GM21576 (cell line): ENCODE results near the gene KIAA0930.
"Not testable (repeated sequence)": the region's sequence is repeated elsewhere in the genome, so short reads cannot be mapped to it uniquely, and the experiment has no call there.

Experiments used
- ATAC-seq: cut with Tn5 transposase; IDR thresholded peaks from one replicate; pipeline ENCODE4 v1.9.1; 2021; ENCODE audit warnings: mild to moderate bottlenecking, moderate library complexity; ENCODE audit not compliant: unreplicated experiment

The KIAA0930 gene

DNA sequence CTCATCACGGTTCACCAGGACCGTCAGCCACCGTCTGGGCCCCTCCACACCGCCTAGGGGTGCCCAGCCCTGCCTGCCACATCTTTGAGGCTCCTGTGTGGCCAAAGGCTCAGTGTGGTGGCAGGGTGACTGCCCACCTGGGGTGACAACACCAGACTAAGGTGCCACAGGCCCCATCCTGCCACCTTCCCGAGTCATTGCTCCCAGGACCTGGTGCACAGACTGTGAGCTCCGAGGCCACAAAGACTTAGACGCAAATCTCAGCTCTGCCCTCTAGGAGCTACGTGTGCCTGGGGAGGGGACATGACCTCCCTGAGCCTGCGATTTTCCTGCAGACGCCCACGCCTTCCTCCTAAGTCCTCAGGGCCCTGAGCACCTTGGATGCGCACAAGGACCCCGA, 36.5 kb downstream of the KIAA0930 start:
- no peak for ATAC-seq

DNA sequence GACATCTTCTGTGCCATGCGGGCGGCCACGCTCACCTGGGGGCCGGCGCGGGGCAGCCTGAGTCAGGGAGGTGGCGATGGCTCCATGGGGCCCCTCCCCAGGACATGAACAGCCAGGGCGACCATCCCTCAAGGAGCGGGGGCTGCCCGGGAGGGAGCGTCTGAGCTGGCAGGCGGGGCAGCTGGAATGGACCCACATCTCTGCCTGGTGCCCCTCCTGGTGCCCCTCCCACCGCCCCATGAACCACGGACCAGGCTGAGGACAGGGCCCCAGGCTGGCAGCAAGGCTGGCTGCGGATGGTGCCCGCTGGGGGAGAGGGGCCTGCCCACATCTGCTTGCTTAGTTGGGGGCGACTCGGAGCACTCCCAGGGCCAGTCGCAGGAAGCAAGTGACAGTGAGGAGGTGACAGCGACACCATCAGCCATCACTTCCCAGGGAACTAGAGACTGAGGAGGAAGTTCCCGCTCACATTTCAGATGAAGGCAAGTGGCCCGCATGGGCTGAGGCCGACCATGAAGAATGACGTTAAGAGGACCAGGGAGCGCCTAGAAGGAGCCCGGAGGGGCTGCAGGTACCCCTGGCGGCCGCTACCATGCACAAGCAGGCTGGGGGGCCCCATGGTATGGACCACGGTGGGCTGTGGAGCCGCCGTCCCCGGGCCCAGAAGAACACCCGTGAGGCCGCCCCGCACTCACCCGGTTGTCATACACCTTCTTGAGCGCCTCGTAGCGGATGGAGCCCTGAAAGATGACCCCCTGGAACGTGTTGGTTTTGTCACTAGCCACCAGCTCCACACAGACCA, 37.3 kb downstream of the KIAA0930 start:
- no peak for ATAC-seq

DNA sequence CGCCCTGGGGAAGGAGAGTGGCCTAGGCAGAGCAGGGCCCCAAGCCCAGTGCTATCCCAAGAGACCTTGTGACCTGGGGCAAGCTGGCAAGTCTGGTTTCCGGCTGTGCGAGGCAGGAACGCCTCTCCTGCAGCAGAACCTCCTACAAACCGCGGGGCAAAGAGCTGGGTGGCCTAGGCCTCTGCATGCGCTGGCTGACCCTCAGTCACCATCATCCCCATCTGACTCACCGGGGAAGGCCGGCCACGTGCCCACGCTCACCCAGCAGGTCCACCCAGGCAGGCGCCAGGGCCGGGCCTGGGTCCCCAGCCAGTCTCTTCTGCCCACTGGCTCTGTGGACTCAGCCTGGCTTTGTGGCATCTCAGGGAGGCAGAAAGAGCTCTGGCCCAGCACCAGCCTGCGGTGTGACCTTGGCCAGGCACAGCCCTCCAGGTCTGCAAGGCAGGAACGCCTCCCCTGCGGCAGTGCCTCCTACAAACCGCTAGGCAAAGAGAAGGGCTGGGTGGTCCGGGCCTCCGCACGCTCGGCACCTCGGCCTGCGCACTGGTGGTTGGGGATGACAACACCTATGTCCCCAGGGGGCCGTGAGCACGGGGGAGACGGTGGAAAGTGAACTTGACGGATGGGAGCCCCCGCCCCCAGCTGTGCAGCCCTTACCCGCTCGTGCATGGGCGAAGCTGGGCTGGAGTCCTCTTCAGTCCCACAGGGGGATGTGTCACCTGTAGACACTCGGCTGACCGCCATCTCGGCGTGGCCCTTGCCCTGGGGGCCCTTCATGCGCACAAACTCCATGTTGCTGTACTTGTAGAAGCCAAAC, 38.2 kb downstream of the KIAA0930 start:
- no peak for ATAC-seq

DNA sequence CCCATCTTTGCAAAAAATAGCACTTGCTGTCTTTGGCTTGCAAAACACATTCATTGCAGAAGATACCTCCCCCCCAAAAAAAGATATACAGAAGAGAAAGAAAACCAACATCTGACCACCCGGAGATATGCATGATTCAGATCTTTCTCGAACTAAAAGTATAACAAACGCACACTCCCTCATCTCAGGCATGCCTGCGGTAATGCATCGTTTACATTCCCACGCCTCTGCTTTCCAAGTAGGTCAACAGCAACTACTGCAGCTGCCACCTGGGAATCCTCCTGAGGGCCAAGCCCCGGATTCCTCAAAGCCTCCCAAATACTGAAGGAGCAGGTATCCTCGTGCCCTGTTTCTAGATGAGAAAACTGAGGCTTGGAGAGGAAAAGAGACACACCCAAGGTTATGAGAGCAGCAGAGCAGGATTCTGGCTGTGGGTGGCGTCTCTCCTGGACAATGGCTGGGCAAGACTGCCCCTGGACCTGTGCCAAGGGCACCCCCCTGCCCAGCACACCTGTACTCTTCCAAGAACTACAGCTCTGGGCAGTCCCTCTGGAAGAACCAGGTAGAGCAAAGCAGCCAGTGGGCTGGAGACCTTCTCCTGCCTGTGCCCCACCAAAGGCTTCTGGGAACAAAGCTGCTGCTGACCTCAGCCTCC, 38.9 kb downstream of the KIAA0930 start:
- ATAC-seq = no peak

DNA sequence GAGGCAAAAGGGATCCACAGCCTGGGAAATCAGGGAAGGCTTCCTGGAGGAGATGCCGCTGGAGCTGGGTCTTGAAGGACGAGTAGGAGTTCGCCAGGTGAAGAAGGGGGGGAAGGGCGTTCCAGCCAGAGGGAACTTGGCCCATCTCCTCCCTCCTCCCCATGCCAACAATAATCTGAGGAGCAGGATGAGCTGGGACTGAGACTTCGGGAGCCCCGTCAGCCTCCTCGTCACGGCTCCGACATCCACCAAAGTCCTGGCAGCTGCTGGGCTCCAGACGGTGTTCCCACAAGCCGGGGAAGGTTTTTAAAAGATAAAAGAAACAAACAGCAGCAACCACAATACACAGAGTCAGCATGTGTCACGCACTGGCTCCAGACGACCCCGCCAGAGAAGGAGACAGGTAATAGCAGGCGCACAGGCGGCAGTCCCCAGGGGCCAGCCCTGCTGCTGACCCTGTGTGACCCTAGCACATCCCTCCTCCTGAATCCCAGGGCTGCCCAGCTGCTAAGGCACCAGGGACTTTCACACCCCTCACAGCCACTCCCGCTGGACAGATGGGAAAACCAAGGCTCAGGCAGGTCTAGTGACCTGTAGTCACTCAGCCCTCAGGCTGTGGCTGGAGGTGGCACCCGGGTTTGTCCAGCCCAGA, 39.7 kb downstream of the KIAA0930 start:
- ATAC-seq = no peak

DNA sequence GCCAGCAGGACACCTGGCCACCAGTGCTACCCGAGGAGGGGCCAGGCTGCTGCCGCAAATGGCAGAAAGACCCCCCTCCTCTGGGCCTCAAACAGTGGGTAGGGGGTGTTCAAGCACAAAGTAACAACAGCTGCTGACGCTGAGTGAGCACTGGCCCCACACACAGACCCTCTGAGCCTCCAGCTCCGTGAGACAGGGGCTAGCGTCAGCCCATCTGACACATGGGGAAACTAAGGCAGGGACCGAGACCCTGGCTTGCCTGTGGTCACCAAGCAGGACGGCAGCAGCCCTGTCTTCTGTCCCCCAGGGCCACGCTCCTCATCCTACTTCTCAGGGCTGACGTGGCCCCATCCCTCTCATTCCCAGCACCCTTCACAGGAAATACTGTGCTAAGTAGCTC, 40.5 kb downstream of the KIAA0930 start:
- ATAC-seq = no peak

DNA sequence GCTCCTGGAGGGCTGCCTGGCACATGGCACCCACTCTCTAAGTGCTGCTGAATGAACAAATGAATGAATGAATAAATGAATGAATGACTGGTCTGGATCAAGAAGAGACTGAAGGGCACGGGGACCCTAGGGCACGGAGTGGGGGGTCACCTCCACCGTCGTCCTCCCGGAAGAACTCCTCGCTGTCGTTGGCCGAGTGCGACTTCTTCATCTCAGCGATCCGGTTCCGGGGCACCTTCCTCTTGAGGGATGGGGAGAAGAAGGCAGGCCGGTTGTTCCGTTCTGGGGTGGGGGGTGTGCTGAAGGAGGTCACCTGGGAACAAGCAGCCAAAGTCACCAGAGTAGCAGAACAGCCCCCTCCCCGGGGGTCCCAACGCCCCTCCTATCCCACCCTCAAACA, 41.0 kb downstream of the KIAA0930 start:
- ATAC-seq = no peak

DNA sequence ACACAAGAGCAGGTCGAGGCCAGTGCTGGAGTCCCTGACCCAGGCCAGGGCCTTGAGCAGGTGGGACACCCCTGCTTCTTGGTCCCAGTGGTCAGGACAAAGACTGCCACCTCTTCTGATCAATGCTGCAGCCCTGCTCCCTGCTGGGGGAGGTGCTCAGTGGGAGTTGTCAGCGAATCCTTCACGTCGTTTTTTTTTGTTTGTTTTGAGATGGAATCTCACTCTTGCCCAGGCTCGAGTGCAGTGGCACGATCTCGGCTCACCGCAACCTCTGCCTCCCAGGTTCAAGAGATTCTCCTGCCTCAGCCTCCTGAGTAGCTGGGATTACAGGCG, 42.3 kb downstream of the KIAA0930 start:
- ATAC-seq = no peak

DNA sequence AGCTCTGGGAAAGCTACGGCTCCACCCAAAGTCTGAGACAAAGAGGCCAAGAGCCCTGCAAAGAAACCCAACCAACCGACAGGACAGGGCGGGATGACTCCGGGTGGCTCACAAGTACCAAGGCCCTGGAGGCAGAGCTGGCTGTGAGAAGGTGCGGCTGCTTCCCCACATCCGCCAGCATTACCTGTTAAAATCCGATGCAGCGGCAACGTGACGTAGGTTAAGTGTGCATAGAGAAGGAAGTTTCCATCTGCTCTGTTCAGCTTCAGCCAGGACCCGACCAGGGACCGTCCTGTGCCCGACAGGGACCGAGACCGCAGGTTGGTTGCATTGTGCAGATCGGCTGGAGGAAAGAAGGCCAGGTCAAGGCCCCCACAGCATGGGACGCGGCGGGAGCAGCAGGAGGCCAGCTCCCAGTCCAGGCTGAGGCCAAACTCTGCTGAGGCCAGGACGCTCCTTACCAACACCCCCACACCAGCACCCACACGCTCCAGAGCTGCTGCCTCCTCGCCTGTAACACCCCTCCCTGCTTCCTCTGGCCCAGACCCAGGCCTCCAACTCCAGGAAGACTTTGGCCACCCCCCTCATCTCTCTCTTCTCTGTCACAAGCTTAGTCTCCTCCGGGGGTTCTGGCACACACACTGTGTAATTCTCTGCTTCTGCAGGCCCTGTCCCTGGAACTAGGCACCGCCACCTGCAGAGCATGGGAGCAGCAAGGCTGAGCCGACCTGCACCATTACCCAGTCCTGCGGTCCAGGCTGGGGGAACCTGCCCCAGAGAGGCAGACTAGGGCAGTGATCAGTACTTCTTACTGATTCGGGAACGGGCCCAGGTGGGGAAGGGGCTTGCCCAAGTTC, 42.9 kb downstream of the KIAA0930 start:
- no peak for ATAC-seq

DNA sequence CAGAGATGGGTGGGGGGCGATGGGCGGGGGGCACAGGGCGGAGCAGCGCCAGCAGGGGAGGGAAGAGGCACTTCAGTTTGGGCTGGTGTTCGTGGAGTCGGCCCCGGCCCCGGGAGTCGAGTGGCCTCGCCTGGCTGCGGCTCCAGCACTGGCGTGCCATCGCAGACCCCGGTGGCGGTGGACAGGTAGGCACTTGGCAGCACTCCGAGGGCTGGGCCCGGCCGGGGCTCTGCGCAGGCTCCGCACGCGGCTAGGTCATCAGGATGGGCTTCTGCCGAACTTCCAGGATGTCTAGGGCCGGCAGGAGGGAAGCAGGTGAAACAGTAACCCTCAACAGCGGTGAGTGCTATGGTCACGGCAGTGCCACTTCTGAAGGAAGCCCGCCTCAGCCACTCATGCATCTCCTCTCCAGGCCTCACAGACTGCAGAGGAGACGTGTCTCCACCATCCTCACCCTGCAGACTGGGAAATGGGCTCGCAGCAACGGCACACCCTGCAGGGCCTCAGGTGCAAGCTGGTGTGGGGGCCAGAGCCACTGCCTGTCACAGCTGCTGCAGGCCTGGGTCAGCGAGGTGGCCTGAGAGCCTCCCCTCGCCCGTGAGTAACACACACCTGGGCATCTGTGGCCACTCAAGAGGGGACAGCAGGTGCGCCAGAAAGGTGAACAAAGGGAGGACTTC, 43.6 kb downstream of the KIAA0930 start:
- ATAC-seq = no peak

DNA sequence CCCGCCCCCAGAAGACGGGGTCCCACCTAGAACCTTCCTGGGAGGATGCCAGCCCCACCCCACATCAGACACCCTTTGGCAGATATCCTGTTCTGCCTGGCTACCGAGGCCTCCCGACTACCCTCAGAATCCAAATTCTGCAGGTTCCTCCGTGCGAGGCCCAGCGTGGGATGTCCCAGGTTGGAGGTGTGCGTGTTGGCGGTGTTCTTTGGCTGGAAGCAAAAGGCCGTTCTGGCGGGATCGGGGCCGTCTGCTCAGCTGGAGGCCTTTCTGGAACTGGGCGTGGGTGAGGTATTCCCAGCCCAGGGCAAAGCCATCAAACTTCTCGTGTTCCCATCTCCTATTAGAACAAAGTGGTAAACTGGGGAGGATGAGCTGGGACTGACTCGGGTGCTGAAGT, 44.4 kb downstream of the KIAA0930 start:
- no peak for ATAC-seq

DNA sequence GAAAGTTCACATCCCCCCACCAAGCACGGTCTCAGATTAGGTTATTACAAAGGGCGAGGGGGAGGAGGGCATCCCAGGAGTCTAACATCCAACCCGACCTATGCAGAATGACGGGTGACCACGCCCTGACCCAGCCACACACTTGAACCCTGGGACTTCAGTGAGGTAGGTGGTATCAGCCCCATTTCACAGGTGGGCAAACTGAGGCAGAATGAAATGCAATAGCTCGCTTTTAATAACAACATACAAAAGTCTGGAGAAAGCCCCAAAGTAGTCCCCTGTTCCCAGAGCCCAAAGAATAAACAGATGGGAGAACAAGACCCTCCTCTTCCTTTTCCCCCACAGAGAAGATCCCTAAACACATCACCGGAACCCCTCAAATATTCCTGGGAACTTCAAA, 45.1 kb downstream of the KIAA0930 start:
- no peak for ATAC-seq

DNA sequence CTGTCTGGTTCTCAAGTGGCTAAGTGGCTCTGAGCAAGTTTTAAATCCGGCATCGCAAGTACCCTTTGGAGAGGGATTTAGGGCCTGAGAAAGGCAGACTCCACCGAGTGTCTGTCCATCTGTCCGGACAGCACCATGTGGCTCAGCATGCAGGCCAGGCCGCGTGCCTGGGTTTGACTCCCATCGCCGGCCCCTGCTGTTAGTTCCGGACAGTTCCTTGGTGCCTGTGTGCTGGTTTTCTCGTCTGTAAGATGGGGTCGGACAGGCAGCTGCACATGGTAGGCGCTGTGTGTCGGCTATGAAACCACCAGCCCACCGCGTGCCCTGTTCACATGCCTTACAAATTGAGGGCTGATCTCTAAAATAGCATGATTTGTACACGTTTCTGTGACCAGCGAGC, 46.0 kb downstream of the KIAA0930 start:
- no peak for ATAC-seq

DNA sequence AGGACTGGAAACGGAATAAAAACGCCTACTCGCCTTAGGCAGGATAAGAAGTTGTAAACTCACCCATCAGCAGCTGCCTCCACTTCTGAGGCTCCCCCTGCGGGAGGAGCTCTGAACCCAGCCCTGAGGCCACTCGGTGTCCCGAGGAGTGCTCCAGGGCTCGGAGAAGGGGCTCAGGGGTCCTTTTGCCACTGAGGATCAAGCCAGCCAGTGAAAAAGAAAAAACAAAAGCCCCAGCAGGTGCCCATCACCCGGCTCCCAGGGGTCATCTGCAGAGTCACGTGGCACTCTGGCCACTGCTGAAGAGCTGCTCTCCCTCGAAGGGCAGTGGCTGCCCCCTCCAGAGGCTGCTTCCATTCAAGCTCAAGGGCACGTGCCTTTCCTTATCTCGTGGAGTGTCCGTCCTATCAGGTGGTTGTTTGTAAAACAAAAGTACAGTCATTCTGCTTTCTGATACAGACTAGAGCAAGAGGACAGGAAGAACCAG, 48.0 kb downstream of the KIAA0930 start:
- ATAC-seq = no peak

DNA sequence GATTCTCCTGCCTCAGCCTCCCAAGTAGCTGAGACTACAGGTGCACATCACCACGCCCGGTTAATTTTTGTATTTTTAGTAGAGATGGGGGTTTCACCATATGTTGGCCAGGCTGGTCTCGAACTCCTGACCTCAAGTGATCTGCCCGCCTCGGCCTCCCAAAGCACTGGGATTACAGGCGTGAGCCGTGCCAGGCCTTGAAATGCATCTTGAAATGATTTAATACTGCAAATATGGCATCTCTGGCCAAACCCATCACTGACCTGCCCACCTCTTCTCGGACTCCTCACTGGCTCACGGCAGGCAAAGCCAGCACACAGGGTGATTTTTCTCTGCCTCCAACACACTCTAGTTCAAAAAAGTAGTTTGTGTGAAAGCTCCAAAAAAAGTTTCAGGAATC, 48.9 kb downstream of the KIAA0930 start:
- not testable (repeated sequence) for ATAC-seq

DNA sequence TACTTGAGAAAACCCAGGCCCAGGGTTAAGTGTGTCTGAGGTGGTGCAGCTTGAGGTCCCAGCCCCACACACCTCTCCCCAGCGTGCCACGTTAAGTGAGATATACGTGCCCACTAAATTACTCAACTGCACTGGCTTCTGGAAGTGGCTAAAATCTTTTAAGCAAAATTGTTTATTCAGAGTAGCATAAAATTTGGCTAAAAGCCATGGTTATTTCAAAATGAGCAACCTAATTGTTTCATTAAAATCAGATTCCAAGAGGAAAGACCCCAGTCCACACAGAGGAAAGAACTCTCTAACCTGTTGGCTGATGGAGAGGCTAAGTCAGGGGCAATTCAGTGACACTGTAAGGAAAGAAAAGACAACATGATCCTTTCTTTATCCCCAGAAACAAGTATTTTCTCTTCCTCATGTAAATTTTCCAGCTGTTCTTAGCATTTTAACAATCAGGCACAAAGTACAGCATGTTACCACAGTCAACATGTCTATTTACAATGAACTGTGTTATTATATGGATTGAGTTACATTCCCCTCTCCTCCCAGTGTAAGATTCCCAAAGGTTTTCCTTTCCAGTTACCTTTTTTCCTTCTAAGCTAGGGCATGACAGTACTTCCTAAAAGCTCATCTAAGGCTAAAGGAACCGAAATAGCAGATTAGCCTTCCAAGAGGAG, 50.4 kb downstream of the KIAA0930 start:
- no peak for ATAC-seq

DNA sequence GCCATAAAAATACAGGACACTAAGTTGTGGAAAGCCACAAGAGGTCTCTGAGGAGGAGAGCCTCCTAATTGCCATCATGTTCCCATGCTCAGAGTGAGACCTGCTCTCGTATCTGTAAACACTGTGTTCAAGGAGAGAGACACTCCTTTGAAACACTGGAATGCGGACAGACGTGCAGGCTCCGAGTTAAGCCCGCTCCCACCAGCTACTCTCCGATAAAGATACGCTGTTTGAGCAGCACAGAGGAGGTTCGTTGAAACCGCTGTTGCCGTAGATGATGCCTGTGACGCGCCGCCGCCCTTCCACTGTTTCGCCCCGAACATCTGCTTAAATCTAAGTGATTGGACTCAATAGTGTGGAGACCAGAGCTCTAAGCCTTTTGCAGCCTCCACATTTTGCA, 51.9 kb downstream of the KIAA0930 start:
- no peak for ATAC-seq

DNA sequence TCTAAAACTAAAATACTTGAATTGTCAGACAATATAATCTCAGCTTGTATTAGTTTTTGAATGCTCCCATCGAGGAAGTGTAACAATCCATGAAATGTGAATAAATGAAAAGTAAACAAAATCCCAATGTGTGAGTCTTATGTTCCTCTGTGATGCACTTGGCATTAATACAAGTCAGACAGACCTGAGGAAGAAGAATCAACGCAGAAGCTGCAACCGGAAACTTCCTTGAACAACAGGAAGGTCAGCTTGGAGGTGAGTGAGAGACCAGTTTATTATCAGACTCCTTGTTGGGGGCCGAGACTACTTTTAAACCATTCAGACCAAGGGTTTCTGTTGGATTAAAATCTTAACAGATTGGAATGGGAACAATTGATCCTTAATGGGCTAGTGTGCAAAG, 52.8 kb downstream of the KIAA0930 start:
- ATAC-seq = no peak
